ENCODE measurements around the gene SLC6A19. TPM values are rescaled to one million over a fixed set of nuclear protein-coding genes. Genes with fewer than 3 reads are reported as not detected.

Gene SLC6A19
- total and polyA plus RNA-seq, 10 of the 15 experiments (the other 5 are each of a cell fraction or from before 2014, with no cell fraction given) = 0.01 to 0.03 TPM; not detected in 8

DNA sequence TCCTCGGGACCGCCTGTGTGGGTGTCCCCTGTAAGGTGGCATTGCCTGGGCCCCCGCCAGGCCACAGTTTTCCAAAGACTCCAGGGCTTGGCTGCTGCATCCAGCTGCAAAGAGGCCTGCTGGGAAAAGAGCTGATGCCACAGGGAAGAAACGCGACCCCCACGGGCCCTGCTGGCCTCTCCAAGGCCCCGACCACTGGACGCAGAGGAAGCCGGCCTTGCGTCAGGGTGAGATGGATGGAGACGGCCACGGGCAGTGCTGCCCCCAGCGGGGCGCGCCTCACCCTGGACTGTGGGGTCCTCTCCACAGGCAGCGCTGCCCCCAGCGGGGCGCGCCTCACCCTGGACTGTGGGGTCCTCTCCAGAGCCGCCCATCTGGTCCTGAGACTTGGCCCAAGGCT is 21.3 kb upstream of the SLC6A19 start:
- H3K79me2 ChIP-seq (ENCODE audit: control insufficient read depth, insufficient read depth, low read length) = no peaks in the 10 kb centered on the region
- H3K36me3 ChIP-seq (ENCODE audit: control insufficient read depth in 2 of 2, insufficient read depth in 2 of 2, low read length in 1 of 2) = no peaks in the 10 kb centered on the region
- H3K4me3 ChIP-seq = no peak overlapping the region
- DNase-seq (ENCODE audit: low read depth, low spot score) = no peak
- no peaks in the 10 kb centered on the region for H3K4me1 ChIP-seq (ENCODE audit: control insufficient read depth, insufficient read depth, low read length)
- no peak overlapping the region for H3K27ac ChIP-seq (ENCODE audit: control insufficient read depth, insufficient read depth)
- POLR2A ChIA-PET = no interaction called here
- in situ Hi-C loops (cut with MboI) = no loop called here
- BruUV-seq (replicated peaks) = no TSS peak
- H3K9me3 ChIP-seq (replicated peaks; ENCODE audit: control insufficient read depth, insufficient read depth, low read length) = no peaks in the 10 kb centered on the region
- intact Hi-C loops (cut with micrococcal nuclease; ENCODE audit: unreplicated experiment) = no loop called here
- no peak for ATAC-seq
- RAD21 ChIA-PET (ENCODE audit: unreplicated experiment) = no interaction called here
- CTCF ChIA-PET = no interaction called here
- H2AFZ ChIP-seq (ENCODE audit: control insufficient read depth, low read depth, low read length) = no peak overlapping the region
- no peak overlapping the region for H3K4me2 ChIP-seq (ENCODE audit: control insufficient read depth, insufficient read depth)
- WGBS (ENCODE audit: insufficient coverage, insufficient replicate concordance, low lambda C conversion rate, missing lambda C conversion rate) = no CpG with 5 or more reads among the region's 20 CpGs
- no peaks in the 10 kb centered on the region for H3K27me3 ChIP-seq (replicated peaks in 1 of 2; ENCODE audit: control insufficient read depth in 2 of 2, insufficient read depth in 2 of 2, low read length in 1 of 2)
- SMC1A ChIA-PET (ENCODE audit: uncharacterized antibody, unreplicated experiment) = no interaction called here
- FAIRE-seq = no peak
- H4K20me1 ChIP-seq (ENCODE audit: control insufficient read depth, insufficient read depth) = no peaks in the 10 kb centered on the region
- no peak overlapping the region for H3K9ac ChIP-seq (ENCODE audit: control insufficient read depth, insufficient read depth, low read length)
- TF ChIP-seq, protein P1, sequence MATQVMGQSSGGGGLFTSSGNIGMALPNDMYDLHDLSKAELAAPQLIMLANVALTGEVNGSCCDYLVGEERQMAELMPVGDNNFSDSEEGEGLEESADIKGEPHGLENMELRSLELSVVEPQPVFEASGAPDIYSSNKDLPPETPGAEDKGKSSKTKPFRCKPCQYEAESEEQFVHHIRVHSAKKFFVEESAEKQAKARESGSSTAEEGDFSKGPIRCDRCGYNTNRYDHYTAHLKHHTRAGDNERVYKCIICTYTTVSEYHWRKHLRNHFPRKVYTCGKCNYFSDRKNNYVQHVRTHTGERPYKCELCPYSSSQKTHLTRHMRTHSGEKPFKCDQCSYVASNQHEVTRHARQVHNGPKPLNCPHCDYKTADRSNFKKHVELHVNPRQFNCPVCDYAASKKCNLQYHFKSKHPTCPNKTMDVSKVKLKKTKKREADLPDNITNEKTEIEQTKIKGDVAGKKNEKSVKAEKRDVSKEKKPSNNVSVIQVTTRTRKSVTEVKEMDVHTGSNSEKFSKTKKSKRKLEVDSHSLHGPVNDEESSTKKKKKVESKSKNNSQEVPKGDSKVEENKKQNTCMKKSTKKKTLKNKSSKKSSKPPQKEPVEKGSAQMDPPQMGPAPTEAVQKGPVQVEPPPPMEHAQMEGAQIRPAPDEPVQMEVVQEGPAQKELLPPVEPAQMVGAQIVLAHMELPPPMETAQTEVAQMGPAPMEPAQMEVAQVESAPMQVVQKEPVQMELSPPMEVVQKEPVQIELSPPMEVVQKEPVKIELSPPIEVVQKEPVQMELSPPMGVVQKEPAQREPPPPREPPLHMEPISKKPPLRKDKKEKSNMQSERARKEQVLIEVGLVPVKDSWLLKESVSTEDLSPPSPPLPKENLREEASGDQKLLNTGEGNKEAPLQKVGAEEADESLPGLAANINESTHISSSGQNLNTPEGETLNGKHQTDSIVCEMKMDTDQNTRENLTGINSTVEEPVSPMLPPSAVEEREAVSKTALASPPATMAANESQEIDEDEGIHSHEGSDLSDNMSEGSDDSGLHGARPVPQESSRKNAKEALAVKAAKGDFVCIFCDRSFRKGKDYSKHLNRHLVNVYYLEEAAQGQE (IDR thresholded peaks at IDR 0.05; ENCODE audit: low read depth, low read length) = no peak
- TF ChIP-seq JUND (IDR thresholded peaks at IDR 0.05; ENCODE audit: low read depth, low read length) = no peak
- TF ChIP-seq MYC (IDR thresholded peaks at IDR 0.05; ENCODE audit: insufficient read depth, insufficient read length, insufficient replicate concordance, low read length, severe bottlenecking) = no peak
- TF ChIP-seq USF2 (IDR thresholded peaks at IDR 0.05; ENCODE audit: borderline replicate concordance, low read depth, low read length) = no peak
- no peak for TF ChIP-seq BMI1 (IDR thresholded peaks at IDR 0.05; ENCODE audit: borderline replicate concordance)
- TF ChIP-seq, protein P2, sequence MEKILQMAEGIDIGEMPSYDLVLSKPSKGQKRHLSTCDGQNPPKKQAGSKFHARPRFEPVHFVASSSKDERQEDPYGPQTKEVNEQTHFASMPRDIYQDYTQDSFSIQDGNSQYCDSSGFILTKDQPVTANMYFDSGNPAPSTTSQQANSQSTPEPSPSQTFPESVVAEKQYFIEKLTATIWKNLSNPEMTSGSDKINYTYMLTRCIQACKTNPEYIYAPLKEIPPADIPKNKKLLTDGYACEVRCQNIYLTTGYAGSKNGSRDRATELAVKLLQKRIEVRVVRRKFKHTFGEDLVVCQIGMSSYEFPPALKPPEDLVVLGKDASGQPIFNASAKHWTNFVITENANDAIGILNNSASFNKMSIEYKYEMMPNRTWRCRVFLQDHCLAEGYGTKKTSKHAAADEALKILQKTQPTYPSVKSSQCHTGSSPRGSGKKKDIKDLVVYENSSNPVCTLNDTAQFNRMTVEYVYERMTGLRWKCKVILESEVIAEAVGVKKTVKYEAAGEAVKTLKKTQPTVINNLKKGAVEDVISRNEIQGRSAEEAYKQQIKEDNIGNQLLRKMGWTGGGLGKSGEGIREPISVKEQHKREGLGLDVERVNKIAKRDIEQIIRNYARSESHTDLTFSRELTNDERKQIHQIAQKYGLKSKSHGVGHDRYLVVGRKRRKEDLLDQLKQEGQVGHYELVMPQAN (conservative IDR thresholded peaks at IDR 0.05) = no peak
- TF ChIP-seq ESRRA (IDR thresholded peaks at IDR 0.05; ENCODE audit: low read length) = no peak
- TF ChIP-seq, protein P3, sequence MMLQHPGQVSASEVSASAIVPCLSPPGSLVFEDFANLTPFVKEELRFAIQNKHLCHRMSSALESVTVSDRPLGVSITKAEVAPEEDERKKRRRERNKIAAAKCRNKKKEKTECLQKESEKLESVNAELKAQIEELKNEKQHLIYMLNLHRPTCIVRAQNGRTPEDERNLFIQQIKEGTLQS (IDR thresholded peaks at IDR 0.05; ENCODE audit: borderline replicate concordance, extremely low read depth, low read depth, low read length) = no peak
- TF ChIP-seq BACH1 (IDR thresholded peaks at IDR 0.05; ENCODE audit: borderline replicate concordance) = no peak
- no peak for TF ChIP-seq KLF5 (IDR thresholded peaks at IDR 0.05; ENCODE audit: partially characterized antibody)
- TF ChIP-seq BRCA1 (IDR thresholded peaks at IDR 0.05; ENCODE audit: low read depth, low read length) = no peak
- TF ChIP-seq ZNF207 (IDR thresholded peaks at IDR 0.05; ENCODE audit: borderline replicate concordance) = no peak
- no peak for TF ChIP-seq TCF3 (IDR thresholded peaks at IDR 0.05; ENCODE audit: borderline replicate concordance, insufficient read depth, low read depth, low read length)
- no peak for TF ChIP-seq ELK1 (IDR thresholded peaks at IDR 0.05; ENCODE audit: low read depth, low read length)
- no peak for TF ChIP-seq EGR1 (IDR thresholded peaks at IDR 0.05; ENCODE audit: borderline replicate concordance in 1 of 2, low read depth in 2 of 2, low read length in 2 of 2)
- no peak for TF ChIP-seq MTA3 (IDR thresholded peaks at IDR 0.05; ENCODE audit: borderline replicate concordance, low read length)
- TF ChIP-seq CHD2 (IDR thresholded peaks at IDR 0.05; ENCODE audit: borderline replicate concordance, low read depth, low read length) = no peak

All from GM12878 (cell line).